ENCODE measurements around the gene RRP15.

The RRP15 gene

DNA sequence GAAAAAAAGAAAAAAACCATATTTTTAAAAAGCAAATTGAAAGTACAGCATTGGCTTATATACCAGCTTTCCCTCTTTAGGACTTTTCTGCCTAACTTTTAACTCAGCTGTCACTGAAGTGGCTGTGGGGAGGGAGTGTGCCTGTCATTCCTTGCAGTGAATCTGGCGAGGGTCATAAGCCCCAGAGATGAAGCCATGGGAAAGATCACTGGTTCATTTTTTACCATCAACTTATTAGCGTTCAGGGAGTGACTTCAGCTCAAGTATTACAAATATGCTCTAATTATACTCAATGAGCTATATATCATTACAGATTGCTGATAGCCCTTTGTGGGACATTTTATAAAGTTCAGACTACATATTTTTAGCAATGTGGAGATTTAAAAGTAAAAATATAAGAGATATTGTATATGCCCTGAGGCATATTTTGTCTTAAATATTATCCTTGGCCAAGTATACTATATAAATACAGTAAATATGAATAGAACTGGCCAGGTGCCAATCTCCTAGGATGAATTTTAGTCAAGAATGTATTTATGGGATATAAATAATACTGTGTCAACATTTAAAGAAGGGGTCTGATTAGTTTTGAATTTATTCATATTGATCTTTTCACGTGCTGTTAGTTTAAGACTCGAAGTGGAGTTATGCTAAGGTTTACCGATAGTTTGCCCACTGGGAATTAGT is 64.4 kb downstream of the RRP15 start:
- DNase-seq (ENCODE audit: low read depth): no peak
- TF ChIP-seq, protein P1, sequence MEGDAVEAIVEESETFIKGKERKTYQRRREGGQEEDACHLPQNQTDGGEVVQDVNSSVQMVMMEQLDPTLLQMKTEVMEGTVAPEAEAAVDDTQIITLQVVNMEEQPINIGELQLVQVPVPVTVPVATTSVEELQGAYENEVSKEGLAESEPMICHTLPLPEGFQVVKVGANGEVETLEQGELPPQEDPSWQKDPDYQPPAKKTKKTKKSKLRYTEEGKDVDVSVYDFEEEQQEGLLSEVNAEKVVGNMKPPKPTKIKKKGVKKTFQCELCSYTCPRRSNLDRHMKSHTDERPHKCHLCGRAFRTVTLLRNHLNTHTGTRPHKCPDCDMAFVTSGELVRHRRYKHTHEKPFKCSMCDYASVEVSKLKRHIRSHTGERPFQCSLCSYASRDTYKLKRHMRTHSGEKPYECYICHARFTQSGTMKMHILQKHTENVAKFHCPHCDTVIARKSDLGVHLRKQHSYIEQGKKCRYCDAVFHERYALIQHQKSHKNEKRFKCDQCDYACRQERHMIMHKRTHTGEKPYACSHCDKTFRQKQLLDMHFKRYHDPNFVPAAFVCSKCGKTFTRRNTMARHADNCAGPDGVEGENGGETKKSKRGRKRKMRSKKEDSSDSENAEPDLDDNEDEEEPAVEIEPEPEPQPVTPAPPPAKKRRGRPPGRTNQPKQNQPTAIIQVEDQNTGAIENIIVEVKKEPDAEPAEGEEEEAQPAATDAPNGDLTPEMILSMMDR (conservative IDR thresholded peaks at IDR 0.05; ENCODE audit: low read depth, low read length): no peak
- peak overlapping the region; percentile 82 for H3K4me3 ChIP-seq (ENCODE audit: low read depth, low read length)

DNA sequence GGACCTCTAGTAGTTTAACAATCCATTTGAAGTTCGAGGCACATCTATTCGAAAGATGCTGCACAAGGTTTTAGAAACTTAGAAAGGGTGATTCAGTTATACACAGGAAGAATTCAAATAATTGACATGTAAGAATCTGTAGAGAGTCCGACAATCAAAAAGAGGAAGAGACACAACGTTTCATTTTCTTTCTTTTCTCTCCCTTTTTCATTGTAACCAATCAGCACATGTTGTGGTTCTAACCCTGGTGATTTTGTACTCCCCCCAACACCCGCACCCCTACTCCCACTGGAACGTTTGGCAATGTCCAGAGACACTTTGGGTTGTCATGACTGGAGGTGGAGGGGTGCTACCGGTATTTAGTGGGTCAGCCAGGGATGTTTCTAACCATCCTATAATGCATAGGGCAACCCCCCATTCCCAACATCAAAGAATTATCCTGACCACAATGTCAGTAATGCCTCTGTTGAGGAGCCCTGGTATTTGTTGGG is 65.0 kb downstream of the RRP15 start:
- TF ChIP-seq, protein P1 (conservative IDR thresholded peaks at IDR 0.05; ENCODE audit: low read depth, low read length): no peak
- H3K4me3 ChIP-seq (ENCODE audit: low read depth, low read length): peak overlapping the region; percentile 82
- DNase-seq (ENCODE audit: low read depth): no peak

DNA sequence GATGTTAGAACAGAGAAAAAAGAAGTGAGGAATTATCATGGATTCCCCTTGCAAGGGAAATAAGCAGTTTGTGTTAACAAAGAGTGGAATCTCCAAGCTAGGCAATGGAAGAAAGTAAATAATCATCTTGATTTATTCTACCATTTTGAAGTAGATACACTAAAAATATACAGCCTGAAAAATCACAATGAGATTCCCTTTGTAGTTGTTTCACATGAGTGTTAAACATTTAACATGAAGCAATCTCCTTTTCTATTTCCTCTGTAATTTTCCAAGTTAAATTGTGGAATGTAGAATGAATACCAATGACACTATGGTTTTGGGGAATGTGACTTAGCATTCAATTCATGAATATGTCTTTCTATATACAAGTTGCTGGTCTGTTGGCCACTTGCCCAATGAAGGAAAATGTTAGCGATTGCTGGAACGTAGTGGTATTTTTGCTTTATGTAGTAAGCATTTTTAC is 65.7 kb downstream of the RRP15 start:
- DNase-seq (ENCODE audit: low read depth): peak; percentile 90
- peak overlapping the region; percentile 82 for H3K4me3 ChIP-seq (ENCODE audit: low read depth, low read length)
- TF ChIP-seq, protein P1 (conservative IDR thresholded peaks at IDR 0.05; ENCODE audit: low read depth, low read length): no peak

DNA sequence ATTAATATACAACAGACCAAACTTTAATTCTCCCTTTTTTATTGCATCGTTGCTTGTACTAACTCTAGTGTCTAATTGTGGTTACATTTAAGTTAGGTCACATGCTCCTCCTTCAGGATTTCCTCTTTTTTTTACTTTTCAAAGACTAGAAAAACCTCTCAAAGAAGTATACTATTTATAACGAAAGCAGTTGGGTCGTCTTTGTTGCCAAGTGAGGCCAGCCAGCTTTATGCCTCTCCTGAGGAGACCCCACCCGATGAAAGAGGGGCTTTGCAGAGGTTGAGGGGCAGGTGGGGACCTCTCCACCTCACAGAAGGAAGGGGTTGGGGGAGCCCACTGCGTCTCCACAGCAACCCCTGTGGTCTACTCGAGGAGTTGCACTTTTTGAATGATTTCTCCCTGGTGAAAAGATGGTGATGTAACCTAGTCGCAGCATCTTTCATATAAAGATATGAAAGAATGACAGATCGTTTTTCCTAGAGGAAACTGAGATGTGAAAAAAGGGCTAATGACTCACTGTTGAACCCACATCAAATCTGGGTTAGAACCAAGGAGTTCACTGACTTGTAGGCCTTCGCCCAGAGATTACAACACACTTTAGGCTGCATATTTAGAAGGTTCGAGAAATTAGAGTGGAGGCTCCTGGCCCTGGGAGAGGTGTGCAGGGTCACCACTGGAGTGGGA is 66.4 kb downstream of the RRP15 start:
- TF ChIP-seq, protein P1 (conservative IDR thresholded peaks at IDR 0.05; ENCODE audit: low read depth, low read length): peak; percentile 71
- DNase-seq (ENCODE audit: low read depth): peak; percentile 83
- peak overlapping the region; percentile 82 for H3K4me3 ChIP-seq (ENCODE audit: low read depth, low read length)

GRCh38 chr1:218352075-218352438 is 67.0 kb downstream of the RRP15 start:
- peak overlapping the region; percentile 82 for H3K4me3 ChIP-seq (ENCODE audit: low read depth, low read length)
- DNase-seq (ENCODE audit: low read depth): no peak
- TF ChIP-seq, protein P1 (conservative IDR thresholded peaks at IDR 0.05; ENCODE audit: low read depth, low read length): no peak

- H3K4me3 ChIP-seq (ENCODE audit: low read depth, low read length): no peak overlapping the region
- TF ChIP-seq, protein P1 (conservative IDR thresholded peaks at IDR 0.05; ENCODE audit: low read depth, low read length): no peak
- DNase-seq (ENCODE audit: low read depth): no peak
Measured at GRCh38 chr1:218353656-218354055, 68.6 kb downstream of the RRP15 start.
